Hematopoietic multipotent progenitor cell (in vitro differentiated cells): ENCODE data around the gene EXOC6. TPM values are rescaled to one million over a fixed set of nuclear protein-coding genes. Genes with fewer than 3 reads are reported as not detected.

ENCODE experiments used
- DNase-seq, 3 donors: peaks; one replicate each; pipeline ENCODE4 v3.0.0-alpha.2; 2011 to 2015; ENCODE audit warnings: low read depth in 2 of 3, low spot score in 2 of 3
- total RNA-seq: library from RNA; depleted of rRNA; stranded (reverse); fragments of >200 nt; gene quantifications from one replicate; pipeline ENCODE4 v1.2.3, GENCODE V29; 2012

Gene EXOC6, protein sequence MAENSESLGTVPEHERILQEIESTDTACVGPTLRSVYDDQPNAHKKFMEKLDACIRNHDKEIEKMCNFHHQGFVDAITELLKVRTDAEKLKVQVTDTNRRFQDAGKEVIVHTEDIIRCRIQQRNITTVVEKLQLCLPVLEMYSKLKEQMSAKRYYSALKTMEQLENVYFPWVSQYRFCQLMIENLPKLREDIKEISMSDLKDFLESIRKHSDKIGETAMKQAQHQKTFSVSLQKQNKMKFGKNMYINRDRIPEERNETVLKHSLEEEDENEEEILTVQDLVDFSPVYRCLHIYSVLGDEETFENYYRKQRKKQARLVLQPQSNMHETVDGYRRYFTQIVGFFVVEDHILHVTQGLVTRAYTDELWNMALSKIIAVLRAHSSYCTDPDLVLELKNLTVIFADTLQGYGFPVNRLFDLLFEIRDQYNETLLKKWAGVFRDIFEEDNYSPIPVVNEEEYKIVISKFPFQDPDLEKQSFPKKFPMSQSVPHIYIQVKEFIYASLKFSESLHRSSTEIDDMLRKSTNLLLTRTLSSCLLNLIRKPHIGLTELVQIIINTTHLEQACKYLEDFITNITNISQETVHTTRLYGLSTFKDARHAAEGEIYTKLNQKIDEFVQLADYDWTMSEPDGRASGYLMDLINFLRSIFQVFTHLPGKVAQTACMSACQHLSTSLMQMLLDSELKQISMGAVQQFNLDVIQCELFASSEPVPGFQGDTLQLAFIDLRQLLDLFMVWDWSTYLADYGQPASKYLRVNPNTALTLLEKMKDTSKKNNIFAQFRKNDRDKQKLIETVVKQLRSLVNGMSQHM
- 14.0 TPM for total RNA-seq

DNA sequence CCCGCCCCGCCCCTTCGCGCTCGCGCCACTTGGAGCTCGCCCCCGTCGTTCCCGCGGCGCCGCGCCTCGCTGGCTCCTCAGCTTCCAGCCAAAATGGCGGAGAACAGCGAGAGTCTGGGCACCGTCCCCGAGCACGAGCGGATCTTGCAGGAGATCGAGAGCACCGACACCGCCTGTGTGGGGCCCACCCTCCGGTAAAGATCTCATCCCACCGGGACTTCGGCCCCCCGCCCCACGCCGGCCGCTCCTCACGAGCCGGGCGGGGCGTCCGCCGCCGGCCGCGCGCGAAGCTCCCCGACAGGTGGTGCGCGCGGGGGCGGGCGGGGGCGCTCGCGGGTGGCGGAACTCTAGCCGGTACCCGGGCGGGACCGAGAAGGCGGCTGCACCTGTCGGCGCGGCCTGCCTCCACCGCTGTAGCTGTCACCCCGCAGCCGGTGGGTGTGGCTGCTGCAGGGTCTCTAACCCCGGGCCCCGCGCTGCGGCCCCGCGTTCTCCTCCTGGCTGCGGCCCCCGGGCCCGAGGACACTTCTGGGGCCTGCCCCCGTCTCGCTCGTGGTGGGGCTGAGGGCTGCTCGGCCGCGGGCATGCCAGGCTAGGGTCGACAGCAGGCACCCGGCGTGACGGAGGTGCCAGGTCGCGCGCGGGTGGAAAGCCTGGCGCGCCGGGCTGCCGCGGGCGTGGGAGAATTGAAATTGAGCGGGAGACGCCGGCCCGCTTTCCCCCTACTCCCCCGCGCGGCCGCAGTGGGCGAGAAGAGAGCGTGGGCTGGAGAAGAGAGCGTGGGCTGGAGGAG, at the start of gene EXOC6:
Gene EXOC6 (plus strand): TSS at position 80 of the 793 bp plus-strand sequence. CDS start 14 bp downstream, at position 94.
- DNase-seq = peak; percentile 88 to 93 (median 91)

DNA sequence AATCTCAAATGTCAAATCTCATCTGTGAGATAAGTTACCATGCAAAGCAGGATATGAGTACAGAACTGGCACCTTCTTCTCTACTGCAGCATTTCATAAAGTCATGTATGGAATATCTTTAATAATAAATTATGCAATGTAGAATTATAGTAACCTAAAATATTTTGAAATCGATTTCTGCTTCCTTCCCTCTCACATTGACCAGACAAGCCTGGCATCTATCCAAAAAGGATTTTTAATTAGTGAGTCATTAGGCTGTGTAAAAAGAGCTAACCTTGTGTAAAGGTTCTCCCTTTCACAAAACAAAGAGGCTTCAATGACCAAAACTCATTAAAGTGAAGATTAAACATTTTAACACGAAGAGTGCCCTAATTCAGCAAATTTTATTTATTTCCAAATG, 48.8 kb upstream of the EXOC6 start:
- no peak for DNase-seq

DNA sequence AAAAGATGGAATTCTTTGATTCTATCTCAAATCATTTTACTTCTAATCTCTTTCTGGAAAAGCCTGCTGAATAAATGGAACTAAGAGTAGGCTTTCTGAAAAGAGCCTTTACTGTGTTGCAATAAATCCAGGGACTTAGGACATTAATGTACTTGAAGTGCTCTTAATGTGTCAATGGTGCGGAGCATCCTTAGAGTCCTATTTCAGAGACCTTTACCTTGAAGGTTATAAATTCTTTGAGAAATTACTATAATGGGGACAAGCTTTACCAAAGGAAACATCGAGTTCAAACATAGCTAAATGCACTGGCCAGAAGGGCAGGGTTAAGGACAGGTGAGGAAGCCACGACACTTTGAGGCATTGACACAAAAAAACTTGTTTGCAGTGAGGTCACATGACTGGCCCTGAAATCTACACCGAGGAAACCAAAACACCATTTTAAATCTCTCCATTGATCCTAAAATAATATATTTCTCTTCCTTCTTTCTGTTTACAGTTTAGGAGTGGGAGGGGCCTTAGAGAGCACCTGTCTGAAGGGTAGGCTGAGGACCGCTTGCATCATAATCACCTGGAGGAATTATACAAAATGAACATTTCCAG, 48.1 kb upstream of the EXOC6 start:
- no peak for DNase-seq

DNA sequence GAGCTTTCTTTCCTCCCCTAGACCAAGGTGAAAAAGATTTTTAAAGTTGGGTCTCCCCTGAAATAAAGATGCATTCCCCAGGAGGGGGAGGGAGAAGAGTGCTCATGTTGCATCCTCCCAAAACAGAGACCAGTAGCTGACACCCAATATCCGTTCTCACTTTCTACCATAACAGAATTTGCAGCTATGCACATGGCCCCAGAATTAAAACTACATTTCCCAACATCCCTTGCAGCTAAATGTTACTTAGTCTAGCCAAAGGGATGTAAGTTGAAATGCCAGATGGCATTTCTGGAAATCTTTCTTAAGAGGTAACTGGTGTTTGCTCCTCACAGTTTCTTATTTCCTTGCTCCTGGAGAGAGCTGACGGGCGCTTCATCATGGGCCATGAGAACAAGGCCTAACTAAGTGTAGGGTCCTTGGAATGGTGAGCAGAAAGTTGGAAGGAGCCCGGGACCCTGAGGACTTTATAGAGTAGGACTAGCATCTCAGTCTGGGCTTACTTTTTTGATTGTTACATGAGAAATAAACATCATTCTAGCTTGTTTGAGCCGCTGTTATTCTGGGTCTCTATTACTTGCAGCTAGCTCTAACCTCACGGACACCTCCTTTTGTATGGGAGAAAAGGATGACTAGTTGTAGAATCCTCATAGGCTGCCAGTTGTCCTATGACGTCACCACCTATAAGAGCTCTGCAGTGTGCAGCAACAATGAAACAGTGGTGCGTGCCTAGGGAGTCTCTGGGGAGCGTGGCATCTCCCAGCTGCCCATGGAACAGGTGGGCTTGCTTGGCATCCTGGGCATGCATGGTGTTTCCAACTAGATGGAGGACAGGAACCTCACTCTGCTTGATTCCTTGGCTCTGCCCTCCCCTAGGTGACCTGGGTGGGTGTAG, 46.1 kb upstream of the EXOC6 start:
- DNase-seq = no peak

DNA sequence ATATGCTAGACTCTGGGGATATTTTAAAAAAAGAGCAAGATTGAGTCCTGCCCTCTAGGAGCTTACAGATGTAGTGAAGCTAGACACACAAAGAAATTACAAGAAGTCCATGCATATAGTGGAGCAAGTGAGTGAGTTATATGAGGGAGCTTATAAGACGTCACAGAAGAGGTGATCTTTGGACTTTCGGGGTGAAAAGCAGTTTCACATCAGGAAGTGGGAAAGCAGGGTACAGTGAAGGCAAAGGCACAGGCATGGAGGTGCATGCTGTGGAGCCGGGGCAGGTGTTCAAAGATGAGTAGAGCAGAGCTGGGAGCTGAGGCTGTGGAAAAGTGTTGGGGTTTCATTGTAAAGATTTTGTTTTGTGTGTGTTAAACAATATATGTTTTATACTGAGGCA, 38.5 kb upstream of the EXOC6 start:
- DNase-seq = no peak

DNA sequence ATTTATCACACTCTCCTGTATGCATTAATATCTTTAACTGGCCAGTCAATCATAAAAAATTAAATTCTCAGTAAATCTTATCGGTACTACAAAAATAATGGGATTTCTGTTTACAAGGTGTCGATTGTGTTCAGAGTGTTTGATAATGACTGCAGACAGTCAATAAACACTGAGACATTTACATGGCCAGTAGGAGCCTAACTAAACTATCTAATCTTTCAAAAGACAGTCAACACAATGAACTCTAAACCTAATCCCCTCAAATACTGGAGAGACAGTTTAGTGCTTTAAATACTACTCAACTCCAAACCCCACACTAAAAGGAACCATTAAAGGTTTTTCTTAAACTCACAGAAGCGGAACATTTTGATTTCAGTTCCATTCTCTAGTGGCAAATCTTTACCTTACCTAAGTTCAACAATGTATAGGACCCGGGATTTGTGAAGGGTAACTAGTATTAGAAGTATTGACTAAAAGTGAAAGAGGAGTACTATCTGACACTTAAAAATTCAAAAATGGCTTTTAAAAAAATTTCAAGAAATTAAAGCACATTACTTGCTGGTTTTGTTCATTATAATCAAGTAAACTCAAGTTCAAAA, 37.3 kb upstream of the EXOC6 start:
- no peak for DNase-seq

DNA sequence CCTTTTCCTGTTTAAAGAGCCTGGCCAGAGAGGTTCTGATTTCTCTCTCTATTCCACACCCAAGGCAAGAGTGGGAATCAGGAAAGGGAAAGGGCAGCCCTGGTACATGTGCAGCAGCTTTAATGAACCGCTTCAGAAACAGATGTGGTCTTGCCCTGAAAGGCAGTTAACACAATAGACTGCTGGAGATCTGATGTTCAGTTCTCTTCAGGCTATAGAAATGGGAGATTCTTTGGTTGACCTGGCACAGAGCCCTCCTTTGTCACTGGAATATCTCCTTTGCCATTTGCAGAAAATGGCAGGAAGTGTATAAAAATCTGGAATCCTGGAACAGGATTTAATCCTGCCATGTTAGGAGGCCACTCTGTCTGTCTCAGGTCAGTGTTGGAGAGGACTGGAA, 36.3 kb upstream of the EXOC6 start:
- no peak for DNase-seq

DNA sequence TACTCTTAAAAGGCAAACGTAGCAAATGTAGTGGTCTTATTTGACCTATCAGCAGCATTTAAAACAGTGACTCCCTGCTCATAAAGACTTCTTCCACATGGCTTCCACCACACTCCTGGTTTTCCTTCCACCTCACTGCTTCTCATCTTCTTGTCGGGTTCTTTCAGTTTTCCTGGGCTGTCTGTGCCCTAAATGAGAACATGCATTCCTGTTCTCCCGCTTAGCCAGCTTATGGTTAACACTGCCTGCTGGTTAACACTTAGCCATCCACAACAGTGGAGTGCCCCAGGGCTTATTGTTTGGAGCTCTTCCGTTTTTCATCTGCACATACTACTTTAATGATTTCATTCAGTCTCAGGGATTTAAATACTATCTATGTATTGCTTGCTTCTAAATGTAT, 34.3 kb upstream of the EXOC6 start:
- DNase-seq = no peak

DNA sequence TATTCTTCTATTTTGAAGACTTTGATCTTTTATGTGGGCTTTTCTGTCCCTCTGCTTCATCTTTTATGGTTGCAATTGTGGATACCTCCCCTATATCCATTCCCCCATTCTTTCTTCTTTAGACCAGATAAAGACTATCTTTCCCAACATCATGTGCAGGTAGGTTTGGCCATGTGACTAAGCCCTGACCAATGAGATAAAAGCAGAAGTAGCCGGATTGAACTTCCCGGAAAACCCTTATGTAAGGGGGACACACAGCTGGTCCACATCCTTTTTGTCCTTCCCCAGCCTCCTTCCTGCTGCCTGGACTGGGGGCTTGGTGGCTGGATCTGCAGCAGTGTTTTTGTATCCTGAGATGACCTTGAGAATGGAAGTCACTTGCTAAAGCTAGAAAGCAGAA, 33.5 kb upstream of the EXOC6 start:
- DNase-seq = no peak

DNA sequence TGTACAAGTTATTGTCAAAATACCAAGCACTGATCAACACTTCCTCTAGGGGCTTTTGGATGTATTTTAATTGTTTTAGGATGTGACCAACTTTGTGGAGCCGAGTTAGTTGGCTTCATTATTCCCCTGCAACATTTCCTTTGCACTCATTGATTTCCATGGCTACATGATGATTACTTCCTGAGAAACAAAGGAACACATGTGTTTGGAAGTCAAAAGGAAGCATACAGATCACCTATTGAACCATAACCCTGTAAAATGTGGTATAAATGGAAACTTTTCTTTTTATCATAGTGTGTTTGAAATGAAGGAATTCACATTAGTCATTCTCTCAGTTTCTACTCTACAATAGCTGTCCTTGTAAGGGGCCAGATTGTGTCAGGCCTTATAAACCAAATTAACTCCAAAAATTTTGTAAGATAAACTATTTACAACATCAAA, 32.2 kb upstream of the EXOC6 start:
- peak in 1 of 3 donors; percentile 48 for DNase-seq

DNA sequence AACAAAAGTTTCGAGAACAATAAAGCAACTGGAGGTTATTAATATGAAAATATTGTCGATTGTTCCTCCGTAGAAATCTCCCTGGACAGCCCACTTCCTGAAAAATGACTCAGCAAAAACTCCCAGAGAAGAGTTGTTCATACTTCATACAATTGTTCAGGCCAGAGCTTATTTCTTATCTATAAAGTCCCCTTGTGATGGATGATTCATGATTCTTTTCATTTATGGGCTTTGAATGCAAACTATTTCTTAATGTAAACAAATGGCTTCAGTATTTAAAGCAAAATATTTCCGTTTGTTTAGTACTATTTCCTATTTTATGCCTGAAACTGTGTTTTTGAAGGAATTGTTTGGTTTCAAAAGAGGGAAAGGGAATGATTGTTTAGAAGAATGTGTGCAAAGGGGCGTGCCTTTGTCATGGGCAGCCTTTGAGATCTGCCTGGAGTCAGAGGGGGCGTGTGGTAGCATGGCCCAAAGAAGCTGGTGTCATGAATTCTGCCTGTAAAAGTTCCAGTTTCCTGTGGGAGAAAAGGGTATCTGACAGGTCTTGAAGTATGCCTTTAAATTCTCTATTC, 26.2 kb upstream of the EXOC6 start:
- peak in 2 of 3 donors; percentile 75 to 76 for DNase-seq

DNA sequence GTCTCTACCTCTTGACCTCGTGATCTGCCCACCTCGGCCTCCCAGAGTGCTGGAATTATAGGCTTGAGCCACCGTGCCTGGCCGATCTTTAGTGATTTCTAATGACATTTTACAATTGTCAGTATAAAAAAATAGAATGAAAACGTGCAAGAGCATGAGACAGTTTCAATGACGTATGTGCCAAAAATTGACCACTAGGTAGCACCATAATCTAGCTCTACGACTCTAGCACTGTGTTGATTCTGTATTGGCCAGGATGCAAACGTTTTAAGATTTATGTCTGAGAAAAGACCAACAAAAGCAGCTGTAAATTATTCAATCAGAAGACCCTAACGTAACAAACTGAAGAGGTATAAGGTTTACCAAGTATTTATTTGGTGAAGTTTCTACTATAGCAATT, 25.4 kb upstream of the EXOC6 start:
- DNase-seq = peak in 2 of 3 donors; percentile 57 to 66

DNA sequence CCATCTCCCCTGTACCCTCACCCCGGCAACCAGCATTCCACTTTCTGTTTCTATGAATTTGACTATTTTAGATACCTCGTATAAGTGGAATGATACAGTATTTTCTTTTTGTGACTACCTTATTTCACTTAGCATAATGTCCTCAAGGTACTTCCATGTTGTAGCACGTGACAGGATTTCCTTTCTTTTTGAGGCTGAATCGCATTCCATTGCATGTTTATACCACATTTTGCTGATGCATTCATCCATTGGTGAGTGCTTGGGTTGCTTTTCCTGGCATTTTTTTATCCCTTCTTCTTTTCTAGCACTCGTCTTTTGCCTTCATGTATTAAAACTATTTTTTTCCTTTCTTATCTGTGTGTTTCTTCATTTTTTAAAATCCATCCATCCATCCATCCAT, 22.3 kb upstream of the EXOC6 start:
- DNase-seq = no peak

DNA sequence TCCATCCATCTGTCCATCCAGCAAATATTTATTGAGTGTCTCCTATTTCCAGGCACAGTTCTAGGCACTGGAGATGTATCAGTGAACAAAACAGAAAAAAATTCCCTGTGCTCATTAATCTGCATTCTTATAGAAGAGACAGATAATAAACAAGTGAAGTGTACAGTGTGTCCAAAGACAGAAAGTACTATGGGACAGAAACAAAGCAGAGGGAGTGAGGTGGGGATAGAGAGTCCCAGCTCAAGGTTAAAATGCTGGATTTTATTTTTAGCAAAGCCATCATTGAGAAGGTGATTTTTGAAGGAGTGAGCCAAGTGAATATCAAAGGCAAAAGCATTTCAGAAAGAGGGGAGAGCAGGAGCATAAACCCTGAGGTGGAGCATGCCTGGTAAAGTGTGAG, 21.8 kb upstream of the EXOC6 start:
- no peak for DNase-seq

DNA sequence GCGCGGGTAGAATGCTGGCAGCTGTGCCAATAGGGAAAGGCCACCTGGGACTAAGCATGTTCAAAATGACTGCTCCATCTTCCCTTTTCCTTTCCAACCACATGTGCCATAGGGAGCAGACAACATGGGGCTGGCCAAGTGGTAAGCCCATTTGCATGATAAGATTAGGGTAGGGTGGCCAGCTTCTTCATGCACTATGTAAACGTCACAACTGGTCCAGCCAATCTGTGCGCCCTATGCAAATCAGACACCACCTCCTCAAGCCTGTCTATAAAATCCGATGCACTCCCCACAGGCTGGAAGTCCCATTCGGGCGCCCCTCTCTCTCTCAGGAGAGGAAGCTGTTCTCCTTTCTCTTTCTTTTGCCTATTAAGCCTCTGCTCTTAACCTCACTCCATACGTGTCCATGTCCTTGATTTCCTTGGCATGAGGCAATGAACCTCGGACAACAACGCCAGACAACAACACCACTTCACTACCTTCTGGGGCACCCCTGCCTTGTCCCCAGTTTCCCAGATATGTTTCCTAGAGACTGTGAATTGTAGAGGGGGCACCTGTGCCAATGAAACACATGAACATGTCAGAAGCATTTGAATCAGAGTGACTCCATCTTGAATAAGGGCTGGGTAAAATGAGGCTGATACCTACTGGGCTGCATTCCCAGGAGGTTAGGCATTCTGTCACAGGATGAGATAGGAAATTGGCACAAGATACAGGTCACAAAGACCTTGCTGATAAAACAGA, 19.1 kb upstream of the EXOC6 start:
- no peak for DNase-seq

DNA sequence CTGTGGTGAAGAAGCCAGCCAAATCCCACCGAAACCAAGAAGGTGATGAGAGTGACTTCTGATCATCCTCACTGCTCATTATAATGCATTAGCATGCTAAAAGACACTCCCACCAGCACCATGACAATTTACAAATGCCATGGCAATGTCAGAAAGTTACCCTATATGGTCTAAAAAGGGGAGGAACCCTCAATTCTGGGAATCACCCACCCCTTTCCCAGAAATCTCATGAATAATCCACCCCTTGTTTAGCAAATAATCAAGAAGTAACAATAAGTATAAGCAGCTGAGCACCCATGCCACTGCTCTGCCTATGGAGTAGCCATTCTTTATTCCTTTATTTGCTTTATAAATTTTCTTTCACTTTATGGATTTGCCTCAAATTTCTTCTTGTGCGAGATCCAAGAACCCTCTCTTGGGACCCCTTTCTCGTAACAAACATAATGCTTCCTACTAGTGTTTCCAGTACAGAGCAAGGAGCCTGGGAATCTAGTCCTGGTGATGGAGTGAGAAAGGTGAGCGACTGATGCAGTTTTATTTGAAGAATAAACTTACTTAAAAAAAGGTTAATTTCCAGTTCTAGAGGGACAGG, 18.4 kb upstream of the EXOC6 start:
- DNase-seq = no peak

DNA sequence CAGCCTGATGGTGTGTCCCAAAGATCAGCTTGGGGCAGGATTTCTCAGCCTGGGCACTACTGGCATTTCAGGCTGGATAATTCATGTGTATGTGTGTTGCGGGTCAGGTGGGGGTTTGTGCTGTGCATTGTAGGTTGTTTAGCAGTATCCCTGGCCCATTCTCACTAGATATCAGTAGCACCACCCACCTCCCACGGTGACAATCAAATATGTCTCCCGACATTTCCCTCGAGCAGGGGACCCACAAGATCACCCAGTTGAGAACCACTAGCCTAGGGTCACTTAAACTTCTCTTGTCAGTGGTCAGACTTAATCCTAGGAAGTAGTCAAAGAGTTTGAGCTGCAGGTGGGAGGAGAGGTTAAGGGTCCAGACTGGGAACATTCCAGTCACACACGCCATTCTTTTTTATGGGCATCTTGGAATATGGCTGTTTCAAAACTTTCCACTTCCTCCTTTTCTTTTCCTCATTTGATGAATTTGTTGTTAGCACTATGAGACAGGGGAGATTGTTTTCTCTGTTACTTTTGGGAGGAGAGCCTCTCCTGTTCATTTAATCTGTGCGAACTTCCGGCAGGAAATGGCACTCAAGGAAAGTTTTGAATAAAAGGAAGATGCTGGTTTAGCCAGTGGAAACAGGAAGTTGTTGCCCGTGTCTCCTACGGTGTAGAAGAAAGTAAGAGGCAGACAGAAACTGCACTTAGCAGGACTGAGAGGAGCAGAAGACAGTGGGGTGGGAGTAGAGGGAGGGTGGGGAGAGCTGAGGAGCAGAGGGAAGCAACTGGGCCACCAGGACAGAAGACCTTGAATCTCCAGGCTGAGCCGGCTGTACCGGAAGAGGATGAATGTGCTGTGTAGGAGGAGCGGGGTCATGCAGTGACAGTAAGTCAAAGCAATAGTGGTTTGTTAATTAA, 17.6 kb upstream of the EXOC6 start:
- peak in 1 of 3 donors; percentile 34 for DNase-seq
